CD4-positive, alpha-beta T cell treated with Interleukin-4 for 4 hours (primary cell): ENCODE measurements around the gene GAREM2.
"Not testable (repeated sequence)": the region's sequence is repeated elsewhere in the genome, so short reads cannot be mapped to it uniquely, and the experiment has no call there.

ENCODE experiments used
- DNase-seq: peaks from one replicate; pipeline ENCODE4 v3.0.0-alpha.2; 2020

Gene GAREM2

GRCh38 chr2:26172871-26173775 lies at the start of gene GAREM2:
Gene GAREM2, plus strand, starts transcription at chr2:26173088. Its CDS starts 133 bp downstream, at chr2:26173221.
- DNase-seq, result no peak

GRCh38 chr2:26123426-26123825 lies 49.5 kb upstream of the GAREM2 start:
- no peak for DNase-seq

- DNase-seq, result no peak
Observed at GRCh38 chr2:26126074-26126473, 46.8 kb upstream of the GAREM2 start.

GRCh38 chr2:26128176-26128575 lies 44.7 kb upstream of the GAREM2 start:
- DNase-seq, result no peak

- DNase-seq, result no peak
Observed at GRCh38 chr2:26130763-26131162, 42.1 kb upstream of the GAREM2 start.

- no peak for DNase-seq
Observed at GRCh38 chr2:26136451-26136850, 36.4 kb upstream of the GAREM2 start.

- DNase-seq, result no peak
Observed at GRCh38 chr2:26139269-26140183, 33.4 kb upstream of the GAREM2 start.

- DNase-seq, result no peak
Observed at GRCh38 chr2:26141145-26141769, 31.6 kb upstream of the GAREM2 start.

- no peak for DNase-seq
Observed at GRCh38 chr2:26144031-26144430, 28.9 kb upstream of the GAREM2 start.

- peak; percentile 64 for DNase-seq
Observed at GRCh38 chr2:26144953-26145680, 27.8 kb upstream of the GAREM2 start.

- no peak for DNase-seq
Observed at GRCh38 chr2:26148501-26148900, 24.4 kb upstream of the GAREM2 start.

- DNase-seq, result no peak
Observed at GRCh38 chr2:26150243-26150642, 22.6 kb upstream of the GAREM2 start.

GRCh38 chr2:26157580-26157979 lies 15.3 kb upstream of the GAREM2 start:
- no peak for DNase-seq

GRCh38 chr2:26161926-26162325 lies 11.0 kb upstream of the GAREM2 start:
- no peak for DNase-seq

- no peak for DNase-seq
Observed at GRCh38 chr2:26162963-26163362, 9.9 kb upstream of the GAREM2 start.

GRCh38 chr2:26164231-26164630 lies 8.7 kb upstream of the GAREM2 start:
- no peak for DNase-seq

- DNase-seq, result no peak
Observed at GRCh38 chr2:26164641-26165211, 8.2 kb upstream of the GAREM2 start.

GRCh38 chr2:26165403-26165802 lies 7.5 kb upstream of the GAREM2 start:
- DNase-seq, result no peak

GRCh38 chr2:26166541-26166940 lies 6.3 kb upstream of the GAREM2 start:
- not testable (repeated sequence) for DNase-seq

- DNase-seq, result no peak
Observed at GRCh38 chr2:26168785-26169184, 4.1 kb upstream of the GAREM2 start.

GRCh38 chr2:26169226-26169625 lies 3.7 kb upstream of the GAREM2 start:
- no peak for DNase-seq
